Neuronal stem cell (in vitro differentiated cells): ENCODE data around the gene MAP1S.

Experiments
- DNase-seq: peaks from one replicate; pipeline ENCODE4 v3.0.0-alpha.2; 2013; ENCODE audit warnings: low spot score
- H2AFZ ChIP-seq: one replicate; pipeline ENCODE4 v1.6.1; 2013; ENCODE audit warnings: mild to moderate bottlenecking, low read length, inconsistent platforms
- H2AK5ac ChIP-seq: 2 replicates; pipeline ENCODE4 v1.6.1; 2013; ENCODE audit warnings: low read depth, mild to moderate bottlenecking, inconsistent platforms, low read length, moderate library complexity, mixed read lengths
- H2BK120ac ChIP-seq: 2 replicates; pipeline ENCODE4 v1.6.1; 2013; ENCODE audit warnings: low read depth, mild to moderate bottlenecking, inconsistent platforms, low read length, moderate library complexity, mixed read lengths
- H2BK12ac ChIP-seq: one replicate; pipeline ENCODE4 v1.6.1; 2013; ENCODE audit warnings: low read length, inconsistent platforms
- H2BK15ac ChIP-seq: 2 replicates; pipeline ENCODE4 v1.6.1; 2013; ENCODE audit warnings: mild to moderate bottlenecking, low read length, inconsistent platforms, mixed read lengths
- H2BK5ac ChIP-seq: one replicate; pipeline ENCODE4 v1.6.1; 2013; ENCODE audit warnings: inconsistent platforms, mild to moderate bottlenecking, low read length, moderate library complexity
- H3K14ac ChIP-seq: one replicate; pipeline ENCODE4 v1.6.1; 2013; ENCODE audit warnings: low read length, inconsistent platforms
- H3K18ac ChIP-seq: 2 replicates; pipeline ENCODE4 v1.6.1; 2013; ENCODE audit warnings: low read length, inconsistent platforms
- H3K23ac ChIP-seq: 2 replicates; pipeline ENCODE4 v1.6.1; 2013; ENCODE audit warnings: low read depth, mild to moderate bottlenecking, mixed read lengths, low read length, inconsistent platforms; ENCODE audit not compliant: poor library complexity
- H3K27ac ChIP-seq: replicated peaks from 3 replicates; pipeline ENCODE4 v1.5.1; 2013; ENCODE audit warnings: low read length, inconsistent platforms
- H3K27me3 ChIP-seq, 3 experiments: 2 replicates each; pipeline ENCODE4 v1.6.1; 2013; ENCODE audit warnings: low read length in 3 of 3, mild to moderate bottlenecking in 2 of 3, inconsistent platforms in 1 of 3, low read depth in 1 of 3, mixed read lengths in 1 of 3, moderate library complexity in 1 of 3; ENCODE audit not compliant: control insufficient read depth in 3 of 3, insufficient read depth in 3 of 3
- H3K36me3 ChIP-seq, 2 donors: replicated peaks in 1 of 2; 2 replicates each; pipeline ENCODE4 v1.6.1; 2013; ENCODE audit warnings: low read length in 2 of 2; ENCODE audit not compliant: control insufficient read depth in 2 of 2, insufficient read depth in 2 of 2
- H3K4ac ChIP-seq: 2 replicates; pipeline ENCODE4 v1.6.1; 2013; ENCODE audit warnings: inconsistent platforms, mild to moderate bottlenecking, low read length, moderate library complexity
- H3K4me1 ChIP-seq, 2 donors: 1 replicate in 1 of 2; 2 replicates in 1 of 2; pipeline ENCODE4 v1.6.1; 2013; ENCODE audit warnings: low read length in 2 of 2, low read depth in 1 of 2; ENCODE audit not compliant: control insufficient read depth in 2 of 2, insufficient read depth in 1 of 2
- H3K4me2 ChIP-seq: one replicate; pipeline ENCODE4 v1.6.1; 2013; ENCODE audit warnings: mild to moderate bottlenecking, low read length, inconsistent platforms; ENCODE audit not compliant: insufficient read depth, poor library complexity, severe bottlenecking
- H3K4me3 ChIP-seq, 2 donors: 2 replicates each; pipeline ENCODE4 v1.5.1; 2013; ENCODE audit warnings: low read length in 2 of 2, mild to moderate bottlenecking in 2 of 2, inconsistent platforms in 1 of 2, moderate library complexity in 1 of 2
- H3K79me1 ChIP-seq: one replicate; pipeline ENCODE4 v1.6.1; 2013; ENCODE audit warnings: low read depth, mild to moderate bottlenecking, inconsistent platforms, low read length, moderate library complexity
- H3K9ac ChIP-seq: one replicate; pipeline ENCODE4 v1.6.1; 2013; ENCODE audit warnings: mild to moderate bottlenecking, low read depth, low read length, inconsistent platforms; ENCODE audit not compliant: poor library complexity
- H3K9me3 ChIP-seq, 2 donors: replicated peaks in 1 of 2; 2 replicates each; pipeline versions ENCODE3 to v1.6.1; 2013; ENCODE audit warnings: low read length in 2 of 2, mild to moderate bottlenecking in 2 of 2, inconsistent platforms in 1 of 2, low read depth in 1 of 2, mixed read lengths in 1 of 2, moderate library complexity in 1 of 2; ENCODE audit not compliant: control insufficient read depth in 2 of 2, insufficient read depth in 1 of 2
- H4K8ac ChIP-seq: one replicate; pipeline ENCODE4 v1.6.1; 2013; ENCODE audit warnings: low read depth, mild to moderate bottlenecking, inconsistent platforms, low read length, moderate library complexity
- H4K91ac ChIP-seq: one replicate; pipeline ENCODE4 v1.6.1; 2013; ENCODE audit warnings: low read length, low read depth, mild to moderate bottlenecking, inconsistent platforms; ENCODE audit not compliant: poor library complexity
- WGBS, 2 donors: extraction: QIAGEN DNeasy Blood & Tissue Kit; methylation state at CpG; one replicate each; pipeline ENCODE4 v1.1.7; 2013; ENCODE audit warnings: missing lambda C conversion rate in 2 of 2, mixed read lengths in 1 of 2; ENCODE audit not compliant: insufficient read length in 2 of 2, insufficient replicate concordance in 1 of 2; ENCODE audit errors: extremely low coverage in 2 of 2; 5-methylcytosine and 5-hydroxymethylcytosine counted together

The MAP1S gene

GRCh38 chr19:17726136-17726741, 7.0 kb downstream of the MAP1S start:
- no peak overlapping the region for H3K4me2 ChIP-seq
- H2BK120ac ChIP-seq: no peak overlapping the region
- H2AFZ ChIP-seq: no peak overlapping the region
- no peak overlapping the region for H2AK5ac ChIP-seq
- H3K27ac ChIP-seq: no peak overlapping the region
- no CpG with 5 or more reads among the region's 59 CpGs for WGBS, 2 donors
- H2BK12ac ChIP-seq: no peak overlapping the region
- H4K91ac ChIP-seq: no peak overlapping the region
- H4K8ac ChIP-seq: no peak overlapping the region
- H3K4ac ChIP-seq: no peak overlapping the region
- no peak overlapping the region for H2BK5ac ChIP-seq
- no peak overlapping the region for H2BK15ac ChIP-seq
- no peaks in the 10 kb centered on the region for H3K4me1 ChIP-seq
- no peak overlapping the region for H3K4me3 ChIP-seq
- no peak overlapping the region for H3K14ac ChIP-seq
- DNase-seq: no peak
- H3K9me3 ChIP-seq: peaks cover 0 to 8% of the 10 kb centered on the region in 2 donors
- H3K9ac ChIP-seq: peak overlapping the region; percentile 21
- no peaks in the 10 kb centered on the region for H3K27me3 ChIP-seq
- peaks cover 22% of the 10 kb centered on the region for H3K79me1 ChIP-seq
- H3K18ac ChIP-seq: no peak overlapping the region
- H3K36me3 ChIP-seq: peaks cover 67 to 94% of the 10 kb centered on the region in 2 donors
- no peak overlapping the region for H3K23ac ChIP-seq

GRCh38 chr19:17726964-17727773, 7.9 kb downstream of the MAP1S start:
- Histone ChIP-seq H3K9me3 (peaks cover 0 to 8% of the 10 kb centered on the region in 2 donors), H2BK5ac (no peak overlapping the region), H3K27ac (no peak overlapping the region), H3K4ac (no peak overlapping the region), H2AK5ac (no peak overlapping the region), H3K4me1 (no peaks in the 10 kb centered on the region), H4K91ac (no peak overlapping the region), H3K18ac (no peak overlapping the region), H3K4me2 (no peak overlapping the region), H3K27me3 (no peaks in the 10 kb centered on the region), H3K23ac (peak overlapping the region; percentile 31), H2BK12ac (peak overlapping the region; percentile 84), H3K4me3 (no peak overlapping the region), H3K14ac (no peak overlapping the region), H3K9ac (peak overlapping the region; percentile 4), H3K36me3 (peaks cover 63 to 95% of the 10 kb centered on the region in 2 donors), H4K8ac (no peak overlapping the region), H2AFZ (no peak overlapping the region), H2BK15ac (no peak overlapping the region), H2BK120ac (no peak overlapping the region), H3K79me1 (peaks cover 18% of the 10 kb centered on the region)
- no CpG with 5 or more reads among the region's 62 CpGs for WGBS, 2 donors
- no peak for DNase-seq

GRCh38 chr19:17727843-17728242, 8.6 kb downstream of the MAP1S start:
- Histone ChIP-seq H3K4me3 (no peak overlapping the region), H3K27me3 (no peaks in the 10 kb centered on the region), H3K4ac (no peak overlapping the region), H3K4me1 (no peaks in the 10 kb centered on the region), H3K14ac (no peak overlapping the region), H3K79me1 (peaks cover 21% of the 10 kb centered on the region), H2AK5ac (no peak overlapping the region), H4K8ac (no peak overlapping the region), H2BK5ac (no peak overlapping the region), H3K23ac (peak overlapping the region; percentile 31), H2AFZ (no peak overlapping the region), H2BK15ac (no peak overlapping the region), H3K27ac (no peak overlapping the region), H3K18ac (no peak overlapping the region), H2BK12ac (peak overlapping the region; percentile 84), H3K36me3 (peaks cover 70 to 95% of the 10 kb centered on the region in 2 donors), H2BK120ac (no peak overlapping the region), H3K4me2 (no peak overlapping the region), H4K91ac (no peak overlapping the region), H3K9ac (no peak overlapping the region), H3K9me3 (peaks cover 2 to 8% of the 10 kb centered on the region in 2 donors)
- no peak for DNase-seq
- whole genome bisulfite sequencing, 2 donors: no CpG with 5 or more reads among the region's 19 CpGs

GRCh38 chr19:17733127-17733526, 13.8 kb downstream of the MAP1S start:
- Histone ChIP-seq H3K4me2 (no peak overlapping the region), H3K4me3 (no peak overlapping the region), H3K79me1 (peaks cover 12% of the 10 kb centered on the region), H4K8ac (no peak overlapping the region), H2BK12ac (no peak overlapping the region), H3K23ac (no peak overlapping the region), H3K4ac (no peak overlapping the region), H3K27me3 (no peaks in the 10 kb centered on the region), H2BK5ac (no peak overlapping the region), H3K9ac (no peak overlapping the region), H2BK15ac (no peak overlapping the region), H3K14ac (no peak overlapping the region), H3K4me1 (no peaks in the 10 kb centered on the region), H2AFZ (no peak overlapping the region), H4K91ac (no peak overlapping the region), H3K36me3 (peaks cover 51 to 93% of the 10 kb centered on the region in 2 donors), H3K18ac (peak overlapping the region; percentile 8), H2AK5ac (peak overlapping the region; percentile 61), H3K9me3 (peaks cover 4 to 8% of the 10 kb centered on the region in 2 donors), H2BK120ac (no peak overlapping the region), H3K27ac (no peak overlapping the region)
- no CpG with 5 or more reads among the region's 22 CpGs for WGBS, 2 donors
- no peak for DNase-seq
